GM21423 (cell line): ENCODE data around the gene TENT5C.
"Not testable (repeated sequence)": the region's sequence is repeated elsewhere in the genome, so short reads cannot be mapped to it uniquely, and the experiment has no call there.

ENCODE experiments used
- ATAC-seq: cut with Tn5 transposase; IDR thresholded peaks from one replicate; pipeline ENCODE4 v1.9.1; 2021; ENCODE audit warnings: mild to moderate bottlenecking, moderate library complexity; ENCODE audit not compliant: unreplicated experiment

Gene TENT5C

DNA sequence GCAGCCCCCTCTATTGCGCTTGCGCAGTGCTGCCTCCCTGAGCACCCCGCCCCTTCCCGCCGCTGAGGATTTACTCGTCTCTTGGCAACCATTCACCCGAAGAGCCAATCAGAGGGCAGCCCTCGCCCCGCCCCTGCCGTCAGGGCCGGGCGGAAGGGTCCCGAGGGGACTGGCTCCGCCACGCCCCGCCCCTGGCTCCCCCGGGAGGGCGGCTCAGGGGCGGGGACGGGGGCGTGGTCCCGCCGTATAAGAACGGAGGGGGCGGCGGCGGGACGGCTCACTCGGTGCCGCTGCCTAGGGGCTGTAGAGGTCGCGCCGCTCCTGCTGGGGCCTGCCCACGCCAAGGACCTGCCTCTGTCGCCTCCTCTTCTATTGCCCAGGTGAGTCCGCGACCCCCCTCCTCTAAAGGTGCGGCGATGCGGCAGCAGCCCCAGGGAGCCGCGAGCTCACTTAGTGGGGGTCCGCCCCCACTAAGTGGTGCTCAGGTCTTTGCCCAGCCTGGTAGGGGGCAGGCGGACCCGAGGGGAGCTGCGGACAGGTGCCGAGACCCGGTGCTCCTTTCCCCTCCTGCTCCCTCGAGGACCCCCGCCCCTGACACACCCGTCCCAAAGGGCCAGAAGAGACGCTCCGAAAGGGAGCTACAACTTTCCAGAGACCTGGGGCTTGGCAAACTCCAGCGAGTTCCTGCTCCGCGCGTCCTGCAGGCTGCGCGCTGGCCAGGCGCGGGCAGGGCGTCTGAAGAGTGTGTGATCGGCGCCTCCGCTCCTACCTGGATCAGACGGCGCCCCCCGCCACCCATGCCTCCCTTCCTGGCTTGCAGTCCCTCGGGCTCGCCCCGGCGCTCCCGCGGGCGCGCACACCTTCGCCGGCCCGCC lies at the start of gene TENT5C:
Gene TENT5C, plus strand, starts transcription at position 275 of the 875 bp plus-strand sequence. CDS start 16,821 bp downstream, outside the sequence.
- peak; percentile 88 for ATAC-seq

DNA sequence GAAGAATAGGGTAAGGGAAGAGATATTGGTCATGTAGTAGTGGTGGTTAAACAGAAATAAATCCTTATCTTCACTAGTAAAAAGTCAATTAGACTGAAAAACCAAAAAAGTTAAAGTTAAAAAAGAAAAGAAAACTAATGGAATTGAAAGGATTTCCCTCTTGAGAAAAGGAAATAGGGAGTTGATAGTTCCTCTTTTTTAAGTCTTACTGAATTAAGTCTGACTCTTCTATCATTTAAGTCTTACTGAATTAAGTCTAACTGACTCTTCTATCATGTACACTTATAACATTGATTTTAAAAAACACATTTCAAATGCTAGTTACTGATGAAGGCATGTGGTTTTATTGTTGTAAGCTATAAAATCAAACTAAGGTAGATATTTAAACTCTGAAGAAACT lies 49.5 kb upstream of the TENT5C start:
- ATAC-seq = no peak

DNA sequence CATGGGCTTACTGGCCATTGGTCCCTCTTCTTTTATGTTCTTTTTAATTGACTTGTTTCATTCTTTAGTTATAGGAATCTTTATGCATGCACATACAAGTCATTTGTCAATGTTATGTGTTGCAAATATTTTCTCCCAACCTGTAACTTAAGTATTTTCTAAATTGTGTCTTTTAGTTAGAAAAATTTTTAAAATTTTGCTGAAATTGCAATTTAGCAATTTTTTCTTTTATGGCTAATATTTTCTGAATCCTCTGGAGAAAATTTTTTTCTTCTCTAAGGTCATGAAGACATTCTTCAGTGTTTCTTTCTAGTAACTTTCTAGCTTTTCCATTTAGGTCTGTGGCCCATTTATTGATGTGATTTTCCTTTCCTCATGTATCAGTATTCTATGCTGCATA lies 48.9 kb upstream of the TENT5C start:
- no peak for ATAC-seq

DNA sequence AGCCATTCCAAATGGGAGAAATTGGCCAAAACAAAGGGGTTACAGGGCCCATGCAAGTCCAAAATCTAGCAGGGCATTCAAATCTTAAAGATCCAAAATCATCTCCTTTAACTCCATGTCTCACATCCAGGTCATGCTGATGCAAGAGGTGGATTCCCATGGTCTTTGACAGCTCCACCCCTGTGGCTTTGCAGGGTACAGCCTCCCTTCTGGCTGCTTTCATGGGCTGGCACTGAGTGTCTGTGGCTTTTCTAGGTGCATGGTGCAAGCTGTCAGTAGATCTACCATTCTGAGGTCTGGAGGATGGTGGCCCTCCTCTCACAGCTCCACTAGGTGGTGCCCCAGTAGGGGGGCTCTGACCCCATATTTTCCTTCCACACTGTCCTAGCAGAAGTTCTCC lies 47.4 kb upstream of the TENT5C start:
- ATAC-seq = not testable (repeated sequence)

DNA sequence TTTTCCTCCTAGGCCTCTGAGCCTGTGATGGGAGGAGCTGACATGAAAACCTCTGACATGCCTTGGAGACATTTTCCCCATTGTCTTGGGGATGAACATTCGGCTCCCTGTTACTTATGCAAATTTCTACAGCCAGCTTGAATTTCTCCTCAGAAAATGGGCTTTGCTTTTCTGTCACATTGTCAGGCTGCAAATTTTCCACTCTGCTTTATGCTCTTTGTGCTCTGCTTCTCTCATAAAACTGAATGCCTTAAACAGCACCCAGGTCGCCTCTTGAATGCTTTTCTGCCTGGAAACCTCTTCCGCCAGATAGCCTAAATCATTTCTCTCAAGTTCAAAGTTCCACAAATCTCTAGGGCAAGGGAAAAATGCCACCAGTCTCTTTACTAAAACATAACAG lies 46.7 kb upstream of the TENT5C start:
- no peak for ATAC-seq

DNA sequence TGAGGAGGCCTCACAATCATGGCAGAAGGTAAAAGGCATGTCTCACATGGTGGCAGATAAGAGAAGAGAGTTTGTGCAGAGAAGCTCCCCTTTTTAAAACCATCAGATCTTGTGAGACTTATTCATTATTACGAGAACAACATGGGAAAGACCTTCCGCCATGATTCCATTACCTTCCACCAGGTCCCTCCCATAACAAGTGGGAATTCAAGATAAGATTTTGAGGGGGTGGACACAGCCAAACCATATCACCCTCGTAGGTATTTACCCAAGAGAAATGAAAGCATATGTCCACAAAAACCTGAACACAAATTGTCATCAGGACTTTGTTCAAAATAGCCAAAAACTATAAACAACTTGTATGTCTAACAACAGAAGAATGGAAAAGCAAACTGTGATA lies 45.9 kb upstream of the TENT5C start:
- ATAC-seq = no peak

DNA sequence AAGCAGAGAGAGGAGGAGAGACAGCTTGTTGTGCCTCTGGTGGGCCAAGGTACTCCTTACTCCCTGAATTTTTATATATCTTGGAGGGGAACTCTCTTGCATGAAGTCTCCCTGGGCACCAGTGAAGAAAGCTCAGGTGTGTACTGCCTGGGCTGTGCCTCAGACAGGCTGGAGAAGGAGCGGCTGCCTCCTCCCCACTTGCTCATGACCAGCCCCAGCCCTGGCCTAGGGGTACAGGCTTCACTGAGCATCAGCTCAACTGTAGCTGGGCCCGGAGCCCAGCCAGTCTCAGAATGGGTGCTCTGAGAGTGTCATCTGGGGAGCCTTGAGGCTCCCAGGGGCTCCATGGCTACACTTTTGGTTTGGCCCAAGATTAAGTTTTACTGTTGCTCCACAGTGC lies 44.8 kb upstream of the TENT5C start:
- no peak for ATAC-seq

DNA sequence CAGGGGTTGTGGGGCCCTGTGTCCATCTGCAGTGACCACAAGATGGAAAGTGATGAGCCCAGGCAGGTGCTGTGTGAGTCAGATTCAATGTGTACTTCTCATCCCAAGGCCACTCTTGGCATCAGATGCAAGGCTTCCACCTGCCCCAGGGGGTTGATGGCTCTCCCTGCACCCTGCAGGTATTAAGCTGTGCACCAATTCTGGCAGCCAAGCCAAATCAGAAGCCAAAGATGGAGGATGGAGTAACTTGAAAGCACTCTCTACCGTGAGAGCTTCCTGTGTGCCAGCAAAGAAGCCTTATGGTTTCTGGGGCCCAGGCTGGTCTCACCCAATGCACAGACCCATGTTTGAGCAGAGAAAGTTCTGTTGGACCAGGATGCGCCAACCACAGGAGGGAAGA lies 44.3 kb upstream of the TENT5C start:
- ATAC-seq = no peak

DNA sequence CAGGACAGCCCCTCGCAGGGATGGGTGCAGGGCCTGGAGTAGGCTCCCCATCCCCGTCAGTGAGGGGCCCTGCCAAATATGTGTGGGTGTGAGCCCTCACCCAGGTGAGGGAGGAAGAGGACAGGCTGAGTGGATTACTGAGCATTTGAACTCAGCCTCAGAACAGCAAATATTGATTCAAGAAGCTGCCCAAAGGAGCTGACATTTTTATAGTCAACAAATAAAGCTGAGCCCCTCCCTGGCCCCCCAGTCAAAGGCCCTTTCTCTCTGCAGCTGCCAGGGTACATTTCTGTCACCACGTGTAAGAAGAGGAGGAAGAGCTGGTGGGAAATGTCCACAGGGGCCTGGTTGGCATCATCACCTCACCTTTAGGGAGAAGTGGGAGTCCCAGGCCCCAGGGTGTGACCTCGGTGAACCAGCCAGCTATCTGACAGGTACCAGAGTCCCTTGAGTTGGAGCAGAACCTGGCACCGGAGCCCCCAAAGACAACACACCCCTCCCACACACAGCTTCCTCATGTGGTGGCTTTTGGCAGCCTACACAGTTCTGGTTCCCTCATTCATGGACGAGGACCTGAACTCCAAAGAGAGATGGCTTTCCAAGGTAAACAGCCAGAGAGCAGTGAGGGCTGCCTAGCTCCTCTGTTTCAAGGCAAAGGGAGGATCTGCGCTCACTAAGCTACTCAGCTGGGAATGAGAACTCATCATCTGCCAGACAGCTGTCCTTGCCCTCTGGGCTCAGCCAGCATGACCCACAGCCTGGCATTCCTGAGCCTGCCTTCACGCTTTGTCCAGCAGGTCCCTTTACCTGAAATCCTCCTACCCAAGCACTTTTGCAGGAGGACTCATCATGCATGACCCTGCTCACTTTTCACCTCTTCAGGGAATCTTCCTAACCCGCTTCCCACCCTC lies 43.0 kb upstream of the TENT5C start:
- ATAC-seq = no peak

DNA sequence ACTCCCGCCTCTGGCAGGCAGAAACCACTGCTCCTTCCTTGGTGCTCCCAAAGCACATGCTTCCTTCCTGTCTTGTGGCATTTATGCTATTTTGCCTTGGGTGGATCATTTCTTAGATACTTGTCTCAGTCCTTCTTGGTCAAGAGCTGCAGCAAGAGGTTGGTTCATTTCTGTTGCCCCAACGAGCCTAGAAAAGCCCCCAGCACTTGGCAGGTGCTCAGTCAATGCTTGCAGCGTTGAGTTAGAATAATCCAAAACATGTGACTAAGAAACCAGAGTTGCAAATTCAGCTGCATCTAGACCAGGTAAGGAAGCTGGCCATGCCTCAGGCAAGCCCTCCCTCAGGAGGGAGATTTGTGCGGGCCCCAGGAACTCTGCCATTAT lies 42.4 kb upstream of the TENT5C start:
- ATAC-seq = no peak

DNA sequence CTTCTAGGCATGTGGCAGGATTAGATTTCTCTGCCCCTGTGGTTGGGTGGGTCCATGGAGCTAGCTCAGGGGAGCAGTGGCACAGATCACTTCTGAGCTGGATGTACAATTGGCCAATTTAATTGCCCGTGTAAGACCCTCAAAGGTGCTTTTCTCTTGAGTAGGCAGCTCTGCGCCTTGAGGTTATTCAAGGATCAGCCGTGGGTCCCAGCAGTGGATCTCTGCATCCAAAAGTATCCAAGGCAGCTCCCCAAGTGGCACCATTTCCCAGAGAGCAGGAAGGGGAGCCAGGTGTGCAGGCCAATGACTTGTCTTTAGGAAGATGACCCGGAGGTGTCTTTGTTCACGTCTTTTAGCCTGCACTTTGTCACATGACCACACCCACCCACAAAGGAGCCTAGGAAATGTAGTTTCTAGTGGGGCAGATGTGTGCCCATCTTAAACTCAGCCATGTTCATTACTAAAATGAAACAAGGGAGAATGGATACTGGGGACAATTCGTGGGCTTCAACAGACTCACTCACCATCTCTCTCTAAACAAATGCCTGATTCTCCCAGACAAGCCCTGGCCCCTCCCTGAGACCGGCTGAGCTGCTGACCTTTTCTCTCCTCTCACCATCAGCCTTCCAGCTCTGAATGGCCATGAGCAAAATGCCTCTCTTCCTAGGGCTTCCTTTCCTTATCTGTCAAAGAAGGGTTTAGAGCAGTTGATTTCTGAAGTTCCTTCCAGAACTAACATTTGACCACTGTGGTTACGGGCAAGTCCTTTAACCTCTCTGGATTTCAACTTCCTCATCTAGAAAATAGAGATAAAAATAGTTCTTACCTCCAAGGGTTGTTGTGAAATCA lies 41.4 kb upstream of the TENT5C start:
- ATAC-seq = no peak

DNA sequence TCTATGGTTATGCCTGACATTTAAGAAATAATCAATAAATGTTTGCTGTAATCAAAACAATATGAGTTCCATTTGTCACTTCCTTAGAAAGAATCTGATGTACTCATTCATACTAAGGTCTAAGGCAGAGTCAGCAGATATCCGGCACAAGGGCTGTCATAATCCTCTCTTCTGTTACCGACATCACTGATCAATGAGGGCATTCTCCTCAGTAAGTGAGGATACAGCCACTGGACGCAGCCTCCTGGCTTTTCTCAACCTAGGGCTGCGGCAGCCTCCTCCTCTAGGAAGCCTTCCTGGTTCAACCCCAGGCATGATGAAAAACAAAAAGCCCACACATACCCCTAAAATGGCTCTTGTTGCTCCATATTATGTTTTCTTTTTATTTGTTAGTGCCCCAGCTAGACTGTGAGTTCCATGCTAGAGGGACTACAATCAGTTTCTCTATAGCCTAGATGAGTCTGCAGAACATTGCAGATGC lies 40.7 kb upstream of the TENT5C start:
- no peak for ATAC-seq

DNA sequence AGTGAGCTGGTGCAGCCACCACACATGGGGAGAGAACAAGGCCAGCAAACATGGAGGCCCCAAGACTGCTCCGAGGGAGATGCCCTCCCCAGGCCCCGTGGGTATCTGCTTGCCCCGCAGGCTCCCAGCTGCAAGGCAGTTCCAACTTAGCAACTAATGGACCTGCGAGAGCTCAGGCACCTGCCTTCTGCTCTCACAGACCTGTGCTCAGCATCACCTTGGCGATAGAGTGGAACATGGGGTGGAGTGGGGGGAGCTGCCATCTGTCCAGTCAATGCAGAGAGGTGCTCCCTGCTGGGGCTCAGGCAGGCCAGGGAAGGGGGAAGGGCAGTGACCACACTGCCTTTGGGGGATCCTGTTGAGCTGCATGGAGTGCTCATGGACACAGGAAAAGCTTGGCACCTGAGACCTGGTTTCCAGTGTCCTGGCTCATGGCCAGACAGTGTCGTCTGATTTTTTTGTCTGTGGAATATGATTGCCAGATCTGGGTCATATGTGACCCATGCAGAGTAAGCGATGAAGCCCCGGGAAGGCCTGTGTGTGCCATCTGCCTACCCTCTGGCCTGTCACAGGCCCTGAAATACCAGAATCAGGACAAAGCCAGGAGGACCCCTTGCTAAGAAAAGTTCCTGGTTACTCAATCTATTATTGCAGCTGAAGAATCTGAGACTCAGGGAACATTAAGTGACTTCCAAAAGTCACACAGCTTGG lies 39.9 kb upstream of the TENT5C start:
- no peak for ATAC-seq

DNA sequence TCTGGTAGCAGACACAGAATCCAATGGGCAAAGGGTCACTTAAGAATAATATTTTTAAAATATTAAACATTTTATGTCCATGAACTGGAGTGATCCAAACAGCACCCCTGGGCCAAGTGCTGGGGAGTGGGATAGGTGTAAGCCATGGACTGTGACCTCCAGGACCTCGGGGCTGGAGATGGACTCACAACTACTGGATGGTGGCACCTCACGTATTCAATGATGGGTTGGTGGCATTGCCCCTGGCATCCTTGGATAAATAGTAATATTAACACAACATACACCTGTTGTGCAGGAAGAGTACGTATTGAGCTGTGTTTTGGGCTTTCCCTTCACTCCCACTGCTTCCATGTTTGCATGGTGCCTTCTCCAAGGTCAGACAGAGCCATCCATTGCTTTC lies 39.3 kb upstream of the TENT5C start:
- no peak for ATAC-seq

DNA sequence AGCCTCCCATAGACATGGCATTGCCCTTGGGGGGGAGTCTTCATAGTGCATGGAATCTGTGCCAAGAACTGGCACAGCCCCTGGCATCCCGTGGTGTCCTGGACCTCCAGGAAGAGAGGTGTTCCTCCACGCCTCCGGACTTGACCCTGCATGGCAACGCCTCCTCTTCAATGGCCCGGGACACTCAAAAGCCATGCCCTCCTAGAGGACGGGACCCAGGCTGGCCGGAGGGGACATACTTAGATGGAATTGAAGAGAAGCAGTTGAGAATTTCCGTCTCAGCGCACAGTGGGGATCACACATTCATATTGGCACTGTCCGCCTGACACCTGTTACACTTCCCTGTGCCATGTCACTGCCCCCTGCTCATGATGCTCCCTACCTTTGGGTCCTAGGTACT lies 38.4 kb upstream of the TENT5C start:
- no peak for ATAC-seq

DNA sequence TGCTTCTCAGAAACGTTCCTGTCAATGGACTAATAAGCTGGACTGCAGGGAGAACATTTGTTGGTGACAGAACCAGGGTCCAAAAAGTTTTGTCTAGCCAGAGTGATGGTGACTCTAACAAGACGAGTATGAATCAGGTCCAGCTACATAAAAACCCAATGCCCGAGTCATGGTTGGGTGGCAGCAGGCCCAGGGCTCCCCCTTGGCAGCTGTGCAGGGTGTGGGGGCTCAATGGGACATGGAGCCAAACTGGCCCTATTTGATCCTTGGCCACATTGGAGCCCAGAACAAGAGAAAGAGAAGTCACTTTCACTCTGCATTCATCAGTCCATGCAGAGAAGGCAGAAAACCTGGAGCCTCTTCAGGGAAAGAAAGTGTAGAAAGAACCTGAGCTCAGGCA lies 37.9 kb upstream of the TENT5C start:
- ATAC-seq = no peak

DNA sequence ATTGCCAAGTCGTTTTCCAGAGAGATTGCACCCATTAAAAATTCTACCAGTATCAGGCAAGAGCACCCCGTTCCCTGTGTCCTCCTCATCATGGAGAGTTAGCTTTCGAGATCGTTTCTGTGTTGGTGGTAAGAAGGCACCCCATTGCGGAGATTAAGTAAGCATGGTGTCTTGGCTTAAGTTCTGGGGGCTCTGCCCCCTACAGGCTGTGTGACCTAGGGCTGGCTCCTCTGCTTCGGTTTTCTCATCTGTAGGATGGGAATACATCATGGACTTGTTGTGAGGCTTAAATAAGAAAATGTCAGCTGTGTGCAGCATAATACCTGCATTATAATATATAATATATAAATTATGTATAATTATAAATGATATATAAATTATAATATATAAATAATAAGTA lies 36.8 kb upstream of the TENT5C start:
- ATAC-seq = no peak

DNA sequence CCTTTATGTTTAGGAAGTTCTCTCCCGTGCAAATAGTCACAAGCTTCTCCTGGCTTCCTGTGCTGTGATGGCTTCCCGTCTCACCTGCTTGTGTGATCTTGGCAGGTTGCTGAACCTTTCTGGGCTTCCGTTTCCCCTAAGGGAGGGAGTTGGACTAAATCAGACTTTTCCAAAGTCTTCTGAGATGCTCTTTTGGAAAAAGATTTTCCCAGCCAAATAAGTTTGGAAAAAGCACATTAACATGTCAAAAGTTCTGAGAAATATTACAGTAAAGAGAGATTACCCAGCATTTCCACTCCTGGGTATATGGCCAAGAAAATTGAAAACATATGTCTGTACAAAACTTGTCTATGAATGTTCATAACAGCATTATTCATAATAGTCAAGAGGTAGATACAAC lies 36.0 kb upstream of the TENT5C start:
- ATAC-seq = no peak

DNA sequence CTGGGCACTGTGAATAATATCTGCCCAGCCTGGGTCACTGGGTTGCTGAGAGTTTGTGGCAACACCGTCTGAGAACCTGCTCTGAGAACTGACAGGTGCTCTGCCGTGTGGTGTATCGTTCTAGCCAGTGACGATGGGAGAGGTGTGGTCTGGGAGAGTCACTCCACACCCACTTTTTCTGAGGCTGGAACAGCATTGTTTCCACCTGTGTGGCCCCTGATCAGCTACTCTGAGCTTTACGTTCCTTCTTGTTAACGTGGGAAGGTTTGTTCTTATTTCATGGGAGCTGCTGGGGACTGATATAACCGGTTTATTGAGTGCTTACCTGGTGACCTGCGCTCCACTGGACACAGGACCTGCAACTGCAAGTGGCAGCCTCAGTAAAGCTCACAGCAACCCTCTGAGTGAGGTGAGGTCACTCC lies 34.8 kb upstream of the TENT5C start:
- no peak for ATAC-seq

DNA sequence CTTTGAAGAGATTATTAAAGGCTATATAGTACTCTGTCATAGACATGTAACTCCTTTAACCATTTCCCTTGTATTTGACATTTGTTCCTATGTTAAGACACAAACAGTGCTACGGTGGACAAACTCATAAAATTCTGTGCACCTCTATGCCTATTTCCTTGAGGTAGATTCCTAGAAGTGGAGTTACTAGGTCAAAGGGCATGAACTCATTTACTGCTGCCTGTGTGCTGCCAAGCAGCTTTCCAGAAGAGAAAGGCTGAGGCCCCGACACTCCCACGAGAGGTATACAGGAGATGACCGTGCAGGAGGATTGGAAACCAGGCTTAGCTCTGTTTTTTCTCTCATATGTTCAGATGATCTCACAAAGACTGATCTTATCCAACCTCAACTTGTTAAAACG lies 34.4 kb upstream of the TENT5C start:
- ATAC-seq = no peak
